Measurements from ENCODE around the gene DGKB. TPM values are rescaled to one million over a fixed set of nuclear protein-coding genes. Genes with fewer than 3 reads are reported as not detected.

Gene DGKB
- total RNA-seq, 1 experiment from 2014 or later, result 1.9 TPM

DNA sequence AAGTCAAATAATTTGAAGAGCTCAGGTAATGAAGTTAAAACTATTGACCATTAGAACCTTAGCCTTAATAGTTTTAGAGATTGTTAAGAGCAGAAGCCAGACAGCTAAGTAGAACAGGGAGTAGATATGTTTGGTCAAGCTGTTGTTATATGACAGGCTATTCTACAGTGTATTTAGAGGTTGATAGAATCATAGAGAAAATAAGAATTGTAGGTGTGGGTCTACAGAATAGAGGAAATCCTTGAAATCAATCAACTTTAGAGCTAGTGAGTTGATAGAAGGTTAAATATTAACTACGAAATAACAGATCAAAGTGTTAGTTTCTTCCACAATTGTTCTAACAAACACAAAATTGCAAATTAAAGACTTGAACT is 80.1 kb downstream of the DGKB start (continued):
- TF ChIP-seq ATF2 (CRISPR knock-in tag; IDR thresholded peaks at IDR 0.05; ENCODE audit: borderline replicate concordance, low read depth) (no peak), PREB (CRISPR knock-in tag; IDR thresholded peaks at IDR 0.05; ENCODE audit: borderline replicate concordance) (no peak), ZNF232 (CRISPR knock-in tag; IDR thresholded peaks at IDR 0.05) (no peak), SOX15 (CRISPR knock-in tag; IDR thresholded peaks at IDR 0.05) (no peak), CREB1 (CRISPR knock-in tag; IDR thresholded peaks at IDR 0.05) (no peak)
- TF ChIP-seq, protein P1, sequence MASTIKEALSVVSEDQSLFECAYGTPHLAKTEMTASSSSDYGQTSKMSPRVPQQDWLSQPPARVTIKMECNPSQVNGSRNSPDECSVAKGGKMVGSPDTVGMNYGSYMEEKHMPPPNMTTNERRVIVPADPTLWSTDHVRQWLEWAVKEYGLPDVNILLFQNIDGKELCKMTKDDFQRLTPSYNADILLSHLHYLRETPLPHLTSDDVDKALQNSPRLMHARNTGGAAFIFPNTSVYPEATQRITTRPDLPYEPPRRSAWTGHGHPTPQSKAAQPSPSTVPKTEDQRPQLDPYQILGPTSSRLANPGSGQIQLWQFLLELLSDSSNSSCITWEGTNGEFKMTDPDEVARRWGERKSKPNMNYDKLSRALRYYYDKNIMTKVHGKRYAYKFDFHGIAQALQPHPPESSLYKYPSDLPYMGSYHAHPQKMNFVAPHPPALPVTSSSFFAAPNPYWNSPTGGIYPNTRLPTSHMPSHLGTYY (CRISPR knock-in tag; IDR thresholded peaks at IDR 0.05), result no peak

GRCh38 chr7:14821757-14822480 is 80.6 kb downstream of the DGKB start:
- Mint-ChIP-seq H3K36me3 (no peaks in the 10 kb centered on the region), H3K4me3 (no peak overlapping the region), H3K9me3 (no peaks in the 10 kb centered on the region), H3K4me1 (no peaks in the 10 kb centered on the region), H3K27ac (no peak overlapping the region), H3K27me3 (ENCODE audit: low read depth) (no peaks in the 10 kb centered on the region)
- ChIA-PET CTCF (interaction anchor here (0.8 kb wide), 1 partner anchor 194 kb away, joined by 3 read pairs; no protein-coding TSS in a partner anchor), POLR2A (no interaction called here)
- ATAC-seq, result no peak
- DNase-seq (ENCODE audit: low spot score), result no peak
- TF ChIP-seq TEAD4 (CRISPR knock-in tag; IDR thresholded peaks at IDR 0.05), result no peak
- TF ChIP-seq ZNF121 (CRISPR knock-in tag; IDR thresholded peaks at IDR 0.05), result no peak
- TF ChIP-seq FOXJ3 (CRISPR knock-in tag; IDR thresholded peaks at IDR 0.05; ENCODE audit: borderline replicate concordance), result no peak
- TF ChIP-seq ZNF425 (CRISPR knock-in tag; conservative IDR thresholded peaks at IDR 0.05), result no peak
- TF ChIP-seq ZNF281 (CRISPR knock-in tag; IDR thresholded peaks at IDR 0.05), result no peak
- TF ChIP-seq ATF2 (CRISPR knock-in tag; IDR thresholded peaks at IDR 0.05; ENCODE audit: borderline replicate concordance, low read depth), result no peak
- no peak for TF ChIP-seq MAX (CRISPR knock-in tag; IDR thresholded peaks at IDR 0.05)
- TF ChIP-seq HMGA2 (CRISPR knock-in tag; IDR thresholded peaks at IDR 0.05), result no peak
- no peak for TF ChIP-seq ZNF416 (CRISPR knock-in tag; IDR thresholded peaks at IDR 0.05)
- no peak for TF ChIP-seq ATF1 (CRISPR knock-in tag; IDR thresholded peaks at IDR 0.05)
- TF ChIP-seq ATF6 (CRISPR knock-in tag; IDR thresholded peaks at IDR 0.05), result no peak
- TF ChIP-seq ZNF263 (CRISPR knock-in tag; IDR thresholded peaks at IDR 0.05; ENCODE audit: low read depth), result no peak
- TF ChIP-seq ZNF317 (CRISPR knock-in tag; IDR thresholded peaks at IDR 0.05; ENCODE audit: borderline replicate concordance, low read depth), result no peak
- no peak for TF ChIP-seq ZNF232 (CRISPR knock-in tag; IDR thresholded peaks at IDR 0.05)
- no peak for TF ChIP-seq HMGXB4 (CRISPR knock-in tag; IDR thresholded peaks at IDR 0.05)
- TF ChIP-seq GTF2I (CRISPR knock-in tag; conservative IDR thresholded peaks at IDR 0.05), result no peak
- TF ChIP-seq ZNF423 (CRISPR knock-in tag; IDR thresholded peaks at IDR 0.05), result no peak
